ENCODE measurements around the gene TMEM132D.

TMEM132D gene

GRCh38 chr12:129184127-129184928, 719.5 kb downstream of the TMEM132D start:
- no peak for DNase-seq (ENCODE audit: low read depth in 2 of 2)

- no peak for DNase-seq (ENCODE audit: low read depth in 2 of 2)
Observed at GRCh38 chr12:129179941-129180553, 723.8 kb downstream of the TMEM132D start.

GRCh38 chr12:129169928-129170327, 733.9 kb downstream of the TMEM132D start:
- DNase-seq (ENCODE audit: low read depth in 2 of 2): no peak

DNA sequence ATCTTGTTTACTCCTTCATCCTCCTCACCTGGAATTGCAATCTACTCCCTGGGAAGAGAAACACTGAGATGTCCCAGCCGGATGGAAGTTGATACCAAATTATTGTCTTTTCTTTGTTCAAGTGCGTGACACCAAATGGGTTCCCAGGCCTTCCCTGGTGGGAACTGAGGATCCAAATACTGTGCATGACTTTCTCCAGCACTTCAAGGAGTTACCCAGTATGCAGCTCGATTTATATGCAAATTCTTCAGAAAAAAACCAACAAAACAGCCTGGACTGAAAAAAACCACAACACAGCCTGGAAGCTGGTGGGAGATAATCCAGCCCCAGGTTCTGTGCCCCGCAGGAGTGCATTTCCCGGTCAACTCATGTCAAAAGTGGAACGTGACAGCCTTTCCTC, 740.0 kb downstream of the TMEM132D start:
- no peak for DNase-seq (ENCODE audit: low read depth in 2 of 2)

GRCh38 chr12:129163461-129163860, 740.4 kb downstream of the TMEM132D start:
- DNase-seq (ENCODE audit: low read depth in 2 of 2): no peak

- DNase-seq (ENCODE audit: low read depth in 2 of 2): no peak
Observed at GRCh38 chr12:129162805-129163204, 741.0 kb downstream of the TMEM132D start.

DNA sequence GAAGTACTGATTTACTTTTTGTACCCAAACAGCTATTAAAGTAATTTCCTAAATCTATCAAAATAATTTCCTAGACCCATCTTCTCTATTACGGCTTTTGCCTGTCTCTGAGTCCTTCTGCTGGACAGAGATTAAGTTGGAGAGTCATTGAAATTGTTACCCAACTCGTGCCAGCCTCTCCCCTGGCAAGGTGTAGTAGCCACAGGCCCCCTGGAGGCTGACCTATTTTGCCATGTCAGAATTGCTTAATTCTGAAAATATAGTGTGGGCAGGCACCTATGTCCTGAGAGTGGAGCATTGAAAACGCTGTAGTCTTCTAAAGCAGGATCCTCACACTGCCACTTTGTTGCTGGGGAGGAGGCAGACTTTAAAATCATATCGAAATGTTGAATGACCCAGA, 742.3 kb downstream of the TMEM132D start:
- no peak for DNase-seq (ENCODE audit: low read depth in 2 of 2)

GRCh38 chr12:129160282-129160681, 743.5 kb downstream of the TMEM132D start:
- no peak for DNase-seq (ENCODE audit: low read depth in 2 of 2)

GRCh38 chr12:129152351-129153104, 751.3 kb downstream of the TMEM132D start:
- no peak for DNase-seq (ENCODE audit: low read depth in 2 of 2)

DNA sequence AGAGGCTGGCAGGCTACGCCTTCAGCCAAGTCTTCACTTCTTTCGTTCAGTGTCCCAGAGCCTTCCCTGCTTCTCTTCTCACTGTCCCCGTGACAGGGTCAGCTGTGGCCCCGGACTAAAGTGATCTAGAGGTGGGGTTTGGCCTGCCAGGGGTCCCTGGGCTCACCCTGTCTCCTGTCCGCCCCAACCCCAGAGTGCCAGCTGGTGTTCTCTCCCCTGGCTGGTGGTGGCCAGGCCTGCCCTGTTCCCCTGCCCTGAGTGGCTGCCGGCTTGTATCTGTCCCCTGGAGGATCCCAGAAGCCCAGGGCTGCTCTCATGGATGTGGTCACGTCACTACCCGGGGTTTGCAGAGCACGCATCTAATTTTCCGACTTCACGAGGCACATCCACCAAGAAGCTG, 753.1 kb downstream of the TMEM132D start:
- no peak for DNase-seq (ENCODE audit: low read depth in 2 of 2)

GRCh38 chr12:129145381-129145780, 758.4 kb downstream of the TMEM132D start:
- DNase-seq (ENCODE audit: low read depth in 2 of 2): no peak

DNA sequence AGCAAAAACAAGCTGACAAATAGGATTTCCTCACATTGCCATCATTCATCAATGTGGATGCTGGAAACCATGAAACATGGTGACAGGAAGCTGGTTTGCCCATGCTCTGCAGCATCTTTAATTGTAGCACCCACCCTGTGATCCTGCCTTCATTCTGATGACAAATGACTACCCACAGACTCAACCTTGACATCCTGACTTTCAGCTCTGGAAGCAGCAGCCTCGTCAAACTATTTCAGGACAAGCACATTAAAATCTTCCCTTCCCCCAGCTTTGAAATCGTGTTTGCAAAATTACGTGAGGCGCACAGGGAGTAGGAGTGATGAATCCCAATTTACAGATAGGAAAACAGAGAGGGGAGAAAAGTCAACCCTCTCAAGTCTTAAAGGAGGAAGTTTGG, 765.0 kb downstream of the TMEM132D start:
- no peak for DNase-seq (ENCODE audit: low read depth in 2 of 2)

- DNase-seq (ENCODE audit: low read depth in 2 of 2): no peak
Observed at GRCh38 chr12:129136694-129137325, 767.0 kb downstream of the TMEM132D start.

DNA sequence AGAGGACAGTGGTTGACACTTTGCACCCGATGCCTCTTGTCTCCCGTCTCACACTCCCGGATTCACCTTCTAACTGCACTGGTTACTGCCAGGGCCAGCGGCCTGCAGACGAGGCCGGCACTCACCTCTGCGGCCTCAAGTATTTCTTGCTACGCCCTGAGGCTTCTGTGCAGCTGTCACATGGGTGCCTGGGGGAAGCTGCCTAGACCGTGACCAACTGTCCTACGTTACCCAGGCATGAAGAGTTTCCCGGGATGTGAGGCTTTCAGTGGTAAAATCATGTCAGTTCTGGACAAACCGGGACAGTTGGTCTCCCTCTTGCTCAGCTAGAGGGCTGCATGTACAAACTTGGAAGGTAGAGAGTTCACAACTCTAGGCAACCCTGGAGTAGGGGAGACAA, 776.1 kb downstream of the TMEM132D start:
- no peak for DNase-seq (ENCODE audit: low read depth in 2 of 2)

DNA sequence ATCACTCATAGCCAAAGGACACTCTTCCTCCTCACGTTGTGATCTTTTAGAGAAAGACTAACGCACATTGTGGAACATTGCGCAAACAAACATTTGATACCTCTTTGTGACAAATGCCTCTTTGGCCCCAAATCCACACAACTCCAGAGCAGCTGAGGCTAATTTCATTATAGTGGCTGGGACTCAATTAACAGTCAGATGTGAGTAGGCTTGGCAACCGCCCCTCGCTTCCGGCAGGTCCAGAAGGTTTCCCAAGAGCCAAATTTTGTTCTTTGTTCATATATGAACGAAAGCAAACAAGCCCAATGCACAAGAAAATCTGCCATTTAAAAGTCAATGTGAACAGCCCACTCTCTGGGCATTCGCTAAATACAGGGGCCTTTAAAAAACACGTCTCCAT, 776.6 kb downstream of the TMEM132D start:
- DNase-seq (ENCODE audit: low read depth in 2 of 2): no peak

DNA sequence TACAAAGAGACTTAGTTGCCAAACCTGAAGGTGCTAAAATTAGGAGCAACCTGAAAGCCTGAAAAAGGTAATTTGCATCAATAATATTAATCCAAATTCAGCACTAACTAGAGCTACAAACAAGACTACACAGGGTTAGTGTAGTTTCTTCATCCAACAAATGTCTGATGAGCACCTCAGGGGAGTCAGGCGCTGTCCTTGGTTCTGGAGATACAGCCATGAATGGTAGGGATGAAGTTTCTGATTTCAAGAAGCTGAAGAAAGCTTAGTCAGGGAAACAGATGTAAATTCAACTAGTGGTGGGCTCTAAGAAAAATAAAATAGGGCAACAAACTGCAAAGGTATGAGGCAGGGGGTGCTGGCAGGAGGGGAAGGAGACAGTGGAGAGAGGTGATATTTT, 784.3 kb downstream of the TMEM132D start:
- no peak for DNase-seq (ENCODE audit: low read depth in 2 of 2)

DNA sequence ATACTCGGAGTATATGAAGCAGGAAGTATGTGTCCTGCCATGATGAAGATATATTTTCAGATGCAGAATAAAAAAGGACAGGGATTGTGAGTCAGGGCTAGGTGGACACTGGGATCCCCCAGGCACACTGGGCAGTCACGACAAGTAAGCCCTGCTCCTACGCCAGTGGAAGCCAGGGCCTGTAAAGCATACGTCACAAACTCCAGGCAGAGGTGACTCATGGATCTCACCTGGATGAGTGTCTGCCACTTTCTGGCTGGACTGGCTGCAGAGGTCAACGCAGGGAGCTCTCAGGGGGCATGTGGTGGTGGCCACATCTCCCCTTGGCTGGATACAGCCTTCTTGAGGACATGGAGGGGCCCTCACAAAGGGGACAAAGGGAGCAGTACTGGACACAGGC, 788.3 kb downstream of the TMEM132D start:
- no peak for DNase-seq (ENCODE audit: low read depth in 2 of 2)

- DNase-seq (ENCODE audit: low read depth in 2 of 2): no peak
Observed at GRCh38 chr12:129110575-129110974, 793.2 kb downstream of the TMEM132D start.

GRCh38 chr12:129109174-129110001, 794.4 kb downstream of the TMEM132D start:
- DNase-seq (ENCODE audit: low read depth in 2 of 2): no peak

- no peak for DNase-seq (ENCODE audit: low read depth in 2 of 2)
Observed at GRCh38 chr12:129106772-129107171, 797.1 kb downstream of the TMEM132D start.

GRCh38 chr12:129103231-129103630, 800.6 kb downstream of the TMEM132D start:
- DNase-seq (ENCODE audit: low read depth in 2 of 2): no peak
